NCI-H2107 treated with DMSO at 0.1 percent for 48 hours (cell line): ENCODE measurements around the gene KLF15.
A peak's percentile ranks its signal among the peaks of the same experiment; 100 is the strongest.

Experiments
- DNase-seq: peaks from one replicate; lab custom pipeline; 2025; ENCODE audit not compliant: unreplicated experiment; lab: John Stamatoyannopoulos, UW

The KLF15 gene

DNA sequence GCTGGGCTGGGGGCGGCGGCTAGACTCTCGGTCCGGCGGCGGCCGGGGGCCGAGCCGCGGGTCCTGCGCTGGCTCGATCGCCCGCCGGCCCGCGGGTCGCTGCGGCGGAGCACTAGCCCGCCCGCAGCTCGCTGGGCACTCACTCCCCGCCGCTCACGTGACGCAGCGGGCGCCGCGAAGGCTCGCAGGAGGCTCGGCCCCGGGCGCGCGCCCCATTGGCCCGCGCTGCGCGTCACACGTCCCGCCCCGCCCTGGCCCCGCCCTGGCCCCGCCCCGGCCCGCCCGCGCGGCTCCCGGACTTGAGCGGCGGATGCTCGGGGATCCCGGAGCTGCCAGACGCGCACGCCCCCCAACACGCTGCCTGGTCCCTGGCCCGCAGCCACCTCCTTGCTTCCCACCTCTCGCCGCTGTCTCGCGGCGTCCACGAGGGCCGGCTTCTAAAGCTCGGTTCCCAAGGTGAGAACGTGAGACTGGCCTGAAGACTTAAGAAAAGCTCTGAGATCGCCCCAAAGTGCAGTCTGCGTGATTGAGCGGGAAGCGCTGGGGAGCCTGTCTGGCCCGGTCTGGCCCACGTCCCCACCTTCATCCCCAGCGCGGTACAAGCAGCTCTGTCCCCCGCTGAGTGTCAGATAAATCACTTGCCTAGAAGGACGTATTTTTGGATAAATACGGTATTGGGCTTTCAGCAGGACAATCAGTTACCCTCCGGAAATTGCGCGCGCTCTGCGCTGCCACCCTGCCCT lies at the start of gene KLF15:
Gene KLF15 (minus strand): TSS at position 114 of the 743 bp plus-strand sequence. CDS start 4,486 bp downstream, outside the sequence.
- DNase-seq = peak; percentile 23

DNA sequence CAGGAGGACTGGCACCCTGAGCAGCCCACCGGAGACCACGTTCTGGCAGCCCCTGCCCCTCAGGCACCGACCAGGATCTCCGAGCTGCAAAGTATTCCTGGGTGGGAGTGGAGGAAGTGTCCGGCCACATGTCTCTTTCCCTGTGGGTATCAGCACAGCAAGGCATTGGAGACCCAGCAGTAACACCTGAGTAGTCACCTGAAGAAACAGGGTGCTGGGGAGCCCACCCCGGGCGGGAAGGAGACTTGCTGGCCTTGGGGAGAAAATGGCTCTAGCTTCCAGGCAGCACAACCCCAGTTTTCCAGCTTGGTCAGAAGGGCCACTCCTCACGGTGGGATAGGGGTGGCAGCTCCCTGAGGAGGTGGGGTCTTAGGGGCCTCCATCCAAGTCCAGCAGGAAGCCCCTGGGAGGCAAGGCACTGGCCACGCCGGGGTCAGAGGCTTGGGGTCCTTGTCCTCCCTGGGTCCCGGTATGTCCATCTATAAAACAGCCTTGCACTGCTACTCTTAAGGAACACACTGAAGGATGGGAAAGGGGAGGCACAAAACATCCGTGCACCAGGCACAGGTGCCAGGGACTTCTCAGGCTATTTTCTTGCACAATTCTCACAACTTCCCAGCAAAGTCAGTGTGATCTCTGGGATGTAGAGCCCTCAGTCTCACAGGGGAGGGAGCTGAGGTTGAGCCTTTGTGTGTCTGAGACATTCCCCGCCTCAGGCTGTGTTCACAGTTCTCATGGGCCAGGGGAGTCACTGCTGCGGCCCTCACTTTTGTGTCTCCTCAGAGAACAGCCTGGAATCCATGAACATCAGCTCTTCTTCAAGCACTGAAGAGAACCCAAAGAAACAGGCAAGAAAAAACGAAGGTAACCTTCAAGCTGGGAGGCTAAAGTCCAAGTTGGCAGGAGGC lies 49.4 kb upstream of the KLF15 start:
- DNase-seq = no peak

DNA sequence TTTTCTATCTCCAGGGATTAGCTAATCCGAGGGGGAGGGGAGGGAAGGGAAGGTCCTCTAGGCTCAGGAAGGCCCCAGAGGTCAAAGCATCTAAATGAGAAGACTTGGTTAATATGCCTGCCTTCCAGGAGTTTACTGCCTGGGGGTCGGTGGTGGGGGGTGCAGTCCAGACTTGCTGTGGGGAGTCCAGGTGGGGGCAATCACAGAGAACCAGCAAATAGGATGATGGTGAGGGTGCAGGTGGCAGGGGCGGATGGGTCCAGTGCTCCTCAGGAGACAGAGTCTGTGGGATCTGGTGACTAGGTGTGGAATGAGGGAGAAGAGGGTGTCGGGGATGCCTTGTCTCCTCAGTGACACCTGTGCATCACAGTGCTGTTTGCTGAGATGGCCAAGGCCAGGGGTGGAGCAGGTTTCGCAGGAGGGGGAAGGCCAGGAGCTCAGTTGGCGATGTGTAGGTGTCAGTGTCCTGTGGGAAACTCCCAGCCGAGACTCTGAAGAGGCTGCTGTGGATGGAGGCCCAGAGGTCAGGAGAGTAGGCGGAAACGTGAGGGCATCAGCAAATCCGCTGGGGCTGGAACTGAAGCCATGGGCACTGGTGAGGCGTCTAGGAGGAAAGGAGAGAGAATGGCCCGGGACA lies 45.6 kb upstream of the KLF15 start:
- no peak for DNase-seq

DNA sequence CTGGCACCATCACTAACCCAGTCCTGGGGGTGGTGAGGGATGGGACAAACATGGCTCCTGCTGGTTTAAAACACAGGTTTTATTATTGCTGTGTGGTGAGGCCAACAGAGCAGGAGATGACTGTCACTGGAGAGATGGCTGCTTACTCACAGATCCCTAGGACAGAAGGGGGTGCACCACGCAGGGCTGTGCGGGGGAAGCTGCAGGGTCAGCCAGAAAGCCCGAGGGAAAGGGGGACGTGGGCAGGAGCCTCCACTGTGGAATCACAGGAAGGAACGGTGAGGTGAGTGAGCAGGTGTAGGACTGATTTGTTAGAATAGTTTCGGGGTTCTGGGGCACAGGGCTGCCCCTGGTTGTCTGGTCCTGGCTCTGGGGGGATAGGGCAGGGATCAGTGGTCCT lies 45.0 kb upstream of the KLF15 start:
- no peak for DNase-seq

DNA sequence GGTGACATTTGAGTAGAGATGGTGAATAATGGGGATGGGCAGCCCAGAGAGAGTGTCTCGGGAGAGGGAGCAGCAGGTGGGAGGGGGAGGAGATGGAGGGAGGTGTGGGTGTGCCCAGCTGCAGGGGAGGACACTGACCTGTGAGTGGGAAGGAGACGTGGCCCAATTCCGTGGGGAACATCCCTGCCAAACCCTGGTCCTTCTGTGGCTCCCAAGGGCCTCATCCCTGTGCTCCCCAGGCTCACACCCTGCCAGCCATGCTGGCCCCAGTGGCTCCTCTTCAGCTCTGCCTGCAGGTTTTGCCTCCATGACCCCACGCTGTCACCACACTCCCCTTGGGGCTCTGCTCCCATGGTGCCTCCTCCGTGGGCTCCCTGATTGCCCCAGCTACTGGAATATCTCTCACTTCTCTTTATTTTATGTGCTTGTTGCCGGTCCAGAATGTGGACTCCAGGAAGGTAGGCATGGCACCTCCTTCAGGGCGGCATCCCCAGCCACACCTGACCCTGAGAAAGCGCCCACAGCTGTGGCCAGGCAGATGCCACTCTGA lies 44.5 kb upstream of the KLF15 start:
- DNase-seq = no peak

DNA sequence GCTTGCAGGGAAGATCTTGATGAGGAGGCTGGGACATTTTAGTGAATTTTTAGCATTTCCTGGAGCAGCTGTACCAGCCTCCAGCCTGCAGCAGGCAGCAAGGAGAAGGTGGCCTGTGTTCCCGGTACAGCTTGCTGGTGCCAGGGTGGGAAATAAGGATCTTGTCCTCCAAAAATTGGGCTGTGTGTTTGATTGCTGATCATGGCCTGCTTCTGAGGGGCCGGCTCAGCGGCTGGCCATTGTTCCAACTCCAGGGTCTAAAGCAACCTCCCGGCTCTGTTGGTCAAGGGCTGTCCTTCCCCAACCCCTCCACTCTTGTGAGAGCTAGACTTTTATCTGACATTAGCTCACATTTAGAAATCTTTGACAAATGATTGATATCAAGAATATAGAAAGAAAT lies 42.5 kb upstream of the KLF15 start:
- no peak for DNase-seq

DNA sequence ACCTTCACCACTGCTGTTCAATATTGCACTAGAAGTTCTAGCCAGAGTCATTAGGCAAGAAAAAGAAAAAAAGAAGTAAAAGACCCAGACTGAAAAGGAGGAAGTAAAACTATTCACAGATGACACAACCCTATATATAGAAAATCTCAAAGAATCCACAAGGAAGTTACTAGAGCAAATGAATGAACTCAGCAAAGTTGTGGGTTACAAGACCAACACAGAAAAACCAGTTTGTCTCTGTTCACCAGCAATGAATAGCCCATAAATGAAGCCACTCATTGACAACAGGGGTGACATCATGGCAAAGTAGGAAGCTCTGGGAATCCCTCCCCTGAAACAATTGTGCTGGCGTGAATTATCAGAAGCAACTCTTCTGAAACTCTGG lies 42.1 kb upstream of the KLF15 start:
- DNase-seq = no peak

DNA sequence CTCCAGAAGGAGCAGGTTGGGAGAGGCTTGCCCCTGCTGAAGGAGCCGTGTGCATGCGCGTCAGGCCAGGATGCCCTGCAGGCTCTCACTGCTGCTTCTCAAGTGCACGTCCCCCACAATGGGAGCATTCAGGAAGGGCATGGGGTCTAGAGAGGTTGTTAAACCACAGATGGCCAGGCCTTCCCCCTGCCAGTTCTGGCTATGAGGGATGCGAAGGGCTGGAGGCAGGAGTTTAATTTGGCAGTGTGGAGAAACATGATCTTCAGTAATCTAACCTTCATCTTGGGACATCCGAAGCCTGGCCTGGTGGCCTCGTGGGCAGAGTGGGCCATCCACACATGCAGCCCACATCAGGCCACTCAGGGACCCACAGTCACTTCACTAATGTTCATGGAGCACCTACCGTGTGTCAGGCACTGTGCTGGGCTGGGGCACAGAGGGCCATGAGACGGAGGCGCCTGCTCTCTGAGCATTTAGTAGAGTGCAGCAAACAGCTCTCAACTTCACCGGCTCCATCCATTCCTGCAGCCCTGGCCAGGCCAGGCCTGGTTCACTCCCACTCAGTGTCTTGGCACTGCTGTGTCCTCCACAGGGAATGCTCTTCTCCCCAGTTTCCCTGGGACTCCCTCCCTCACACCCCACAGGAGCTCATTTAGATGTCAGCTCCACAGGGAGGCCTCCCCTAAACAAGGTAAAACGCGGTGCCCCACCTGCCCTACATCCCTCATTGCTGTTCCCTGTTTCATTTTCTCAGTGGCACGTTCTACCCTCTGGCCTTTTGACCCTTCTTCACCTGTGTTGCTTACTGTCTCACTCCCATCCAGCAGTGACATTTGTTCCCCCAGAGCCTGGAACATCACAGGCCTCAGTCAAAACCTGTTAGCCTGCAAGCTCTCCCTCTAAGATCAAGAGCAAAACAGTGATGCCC lies 41.5 kb upstream of the KLF15 start:
- DNase-seq = no peak

DNA sequence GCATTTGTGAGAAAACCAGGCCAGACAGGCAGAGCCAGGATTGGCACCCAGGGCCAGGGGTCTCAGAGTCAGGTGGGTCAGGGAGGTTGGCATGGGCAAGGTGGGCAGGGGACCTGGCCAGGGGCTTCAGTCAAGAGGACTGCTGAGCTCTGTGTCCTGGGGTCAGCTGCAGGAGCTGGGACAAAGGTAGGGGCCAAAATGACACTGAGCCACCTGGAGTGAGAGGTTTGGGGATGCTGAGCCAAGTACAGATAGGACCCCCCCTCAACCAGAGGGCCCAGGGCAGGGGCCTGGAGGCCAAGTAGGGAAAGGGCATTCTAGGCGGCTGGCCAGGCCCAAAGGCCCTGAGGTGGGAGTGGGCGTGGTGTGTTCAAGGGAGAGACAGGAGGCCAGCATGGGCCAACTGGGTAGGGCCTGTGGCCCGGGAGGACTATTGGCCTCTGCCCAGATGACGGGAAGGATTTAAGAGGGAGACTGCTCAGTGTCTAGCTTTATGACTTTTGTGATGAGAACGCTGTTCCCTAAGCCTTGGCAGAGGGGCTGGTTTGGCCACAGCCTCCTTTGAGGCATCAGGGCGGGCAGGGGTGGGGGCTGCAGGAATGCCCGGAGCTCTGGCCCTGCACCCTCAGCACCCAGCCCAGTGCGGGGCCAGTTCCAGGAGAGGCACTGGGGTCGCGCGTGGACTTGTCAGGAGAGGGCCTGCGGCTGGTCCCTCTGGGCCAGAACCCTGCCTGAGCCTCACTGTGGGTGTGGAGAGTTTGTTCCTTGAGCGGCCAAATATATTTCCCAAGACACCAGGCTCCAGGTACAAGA lies 40.6 kb upstream of the KLF15 start:
- DNase-seq = no peak

DNA sequence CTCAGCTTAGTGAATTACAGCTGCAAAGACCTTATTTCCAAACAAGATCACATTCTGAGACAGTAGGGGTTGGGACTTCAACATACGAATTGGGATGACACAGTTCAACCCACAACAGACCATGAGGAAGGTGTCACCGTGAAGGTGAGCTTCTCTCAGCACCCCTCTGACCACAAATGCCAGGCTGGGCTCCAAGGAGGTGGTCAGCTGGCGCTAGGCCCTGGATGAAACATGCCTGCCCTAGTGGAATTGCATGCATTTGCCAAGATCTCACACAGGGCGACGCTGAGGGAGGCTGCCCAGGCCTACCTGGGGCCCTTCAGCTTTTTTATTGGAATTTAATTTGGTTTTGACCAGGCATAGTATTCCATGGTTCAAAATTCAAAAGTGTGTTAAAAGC lies 39.3 kb upstream of the KLF15 start:
- DNase-seq = no peak

DNA sequence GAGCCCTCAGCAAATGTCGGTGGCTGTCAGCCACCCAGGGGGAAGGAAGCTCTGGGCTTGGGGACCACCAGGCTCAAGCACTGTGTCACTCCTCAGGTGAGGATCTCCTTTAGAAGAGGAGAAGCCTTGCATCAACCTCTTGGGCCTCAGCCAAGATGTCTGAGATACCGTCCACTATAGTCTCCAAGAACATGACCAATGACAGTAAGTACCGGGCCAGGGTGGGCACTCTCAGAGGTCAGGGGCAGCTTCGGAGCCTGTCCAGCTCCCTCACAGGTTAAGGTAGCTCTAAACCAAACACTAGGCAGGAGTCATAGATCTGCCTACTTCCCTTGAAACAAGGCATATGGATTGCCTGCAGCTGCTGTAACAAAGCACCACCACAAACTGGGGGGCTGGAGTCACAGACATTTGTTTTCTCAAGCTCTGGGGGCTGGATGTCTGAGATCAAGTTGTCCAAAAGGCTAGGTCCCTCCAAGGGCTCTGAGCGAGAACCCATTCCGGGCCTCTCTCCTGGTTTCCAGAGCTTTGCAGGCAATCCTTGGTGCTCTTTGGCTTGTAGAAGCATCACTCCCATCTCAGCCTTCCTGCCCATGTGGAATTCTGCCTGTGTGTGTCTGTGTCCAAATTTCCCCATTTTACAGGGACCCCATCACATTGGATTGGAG lies 38.8 kb upstream of the KLF15 start:
- DNase-seq = no peak

DNA sequence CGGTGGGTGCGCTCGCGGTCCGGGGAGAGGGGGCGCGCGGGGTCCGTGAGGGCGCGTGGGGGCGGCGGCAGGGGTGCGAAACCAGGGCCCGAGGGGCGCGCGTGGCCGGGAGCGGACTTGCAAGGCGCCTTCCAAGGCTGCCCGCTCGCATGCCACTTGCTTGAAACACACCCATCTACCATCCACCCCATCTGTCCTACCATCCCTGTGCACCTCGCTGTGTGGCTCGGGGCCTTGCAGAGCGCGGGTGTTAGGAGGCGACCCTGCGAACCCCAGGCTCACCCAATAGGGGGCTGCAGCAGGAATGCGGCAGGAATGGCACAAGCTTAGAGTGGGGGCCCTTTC lies 37.7 kb upstream of the KLF15 start:
- no peak for DNase-seq

DNA sequence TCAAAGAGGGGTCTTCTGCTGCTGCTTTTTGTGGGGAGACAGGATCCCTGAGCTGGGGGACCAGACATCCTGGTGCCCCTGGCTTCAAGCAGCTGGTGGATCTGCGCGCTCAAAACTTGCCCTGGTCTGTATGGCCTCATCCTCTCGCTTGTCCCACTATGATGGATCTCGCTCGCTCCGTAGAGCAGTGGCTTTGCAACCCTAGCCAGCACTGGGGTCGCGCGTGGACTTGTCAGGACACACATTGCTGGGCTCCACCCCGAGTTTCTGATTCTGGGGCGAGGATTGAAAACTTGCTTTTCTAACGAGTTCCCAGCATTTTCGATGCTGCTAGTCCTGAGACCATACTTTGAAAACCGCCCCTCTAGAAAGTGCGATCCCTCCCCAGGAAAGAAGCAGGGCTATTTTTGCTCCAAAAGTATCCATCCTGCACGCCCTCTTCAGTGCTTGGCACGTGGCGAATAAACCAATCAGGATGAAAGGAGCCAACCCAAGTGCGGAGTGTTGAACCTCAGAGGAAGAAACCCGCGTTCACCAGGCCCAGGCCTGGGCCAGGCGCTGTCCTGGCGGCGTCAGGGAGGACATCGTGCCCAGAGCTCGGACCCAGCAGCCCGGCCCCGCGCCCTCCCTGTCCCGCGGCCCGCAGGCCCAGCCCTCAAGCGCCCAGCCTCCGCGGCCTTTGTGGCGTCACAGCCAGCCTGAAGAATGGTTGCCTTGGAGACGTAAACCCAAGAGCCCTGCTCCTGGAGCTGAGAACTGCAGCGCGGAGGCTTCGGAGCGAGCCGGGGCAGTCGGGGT lies 37.2 kb upstream of the KLF15 start, which contains the start of gene CFAP100:
Gene CFAP100 (plus strand): TSS at position 731 of the 798 bp plus-strand sequence. CDS start 1,092 bp downstream, outside the sequence.
- no peak for DNase-seq

DNA sequence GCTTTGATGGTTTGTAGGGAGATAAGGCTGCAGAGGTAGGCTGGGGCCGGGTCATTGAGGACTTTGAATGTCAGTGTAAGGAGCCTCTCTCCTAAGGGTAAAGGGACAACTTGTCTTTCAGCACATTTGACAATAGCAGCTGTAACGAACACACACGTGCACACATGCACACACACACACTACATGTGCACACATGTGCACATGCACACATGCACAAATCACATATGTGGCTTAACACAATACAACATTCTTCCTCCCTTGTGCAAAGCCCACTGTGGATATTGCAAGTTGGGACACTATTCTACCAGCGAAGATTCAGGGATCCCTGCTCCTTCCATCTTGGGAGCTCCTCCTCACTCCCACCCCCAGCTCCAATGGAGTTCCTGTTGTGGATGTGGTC lies 36.4 kb upstream of the KLF15 start:
- DNase-seq = no peak

DNA sequence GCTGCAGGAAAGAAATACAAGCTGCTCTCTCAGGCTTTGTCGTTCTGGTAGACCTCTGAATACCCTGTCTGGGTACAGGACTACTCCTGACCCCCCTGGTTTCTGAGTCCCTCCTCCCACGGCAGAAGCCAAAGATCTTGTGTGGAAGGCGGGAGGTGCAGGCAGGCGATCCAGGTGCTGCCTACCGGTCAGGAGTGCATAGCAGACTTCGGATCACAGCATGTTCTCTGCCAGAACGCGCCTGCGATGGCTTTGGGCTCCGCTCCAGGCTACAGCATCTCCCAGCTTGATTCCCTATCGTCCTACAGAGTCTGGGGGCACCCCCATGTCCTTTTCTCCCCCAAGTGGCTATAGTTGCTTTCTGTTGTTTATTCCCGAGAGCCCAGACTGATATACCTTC lies 35.0 kb upstream of the KLF15 start:
- DNase-seq = no peak

DNA sequence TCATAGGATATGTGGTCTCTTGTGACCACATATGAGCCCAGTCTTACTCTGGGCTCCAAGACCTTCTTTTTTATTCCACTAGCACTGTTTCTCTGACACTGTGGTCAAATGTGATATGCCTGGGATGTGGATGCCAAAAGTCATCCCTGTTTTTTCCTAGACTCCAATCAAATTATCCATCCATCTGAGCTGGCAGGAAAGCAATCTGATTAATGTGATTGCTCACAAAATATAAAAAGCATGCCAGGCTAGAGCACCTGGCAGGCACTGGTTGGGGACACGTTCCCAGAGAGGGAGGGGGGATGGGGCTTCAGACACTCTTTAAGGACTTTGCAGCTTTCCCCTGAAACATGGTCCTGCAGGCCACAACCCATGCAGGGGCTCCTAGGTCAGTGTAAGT lies 34.4 kb upstream of the KLF15 start:
- no peak for DNase-seq

DNA sequence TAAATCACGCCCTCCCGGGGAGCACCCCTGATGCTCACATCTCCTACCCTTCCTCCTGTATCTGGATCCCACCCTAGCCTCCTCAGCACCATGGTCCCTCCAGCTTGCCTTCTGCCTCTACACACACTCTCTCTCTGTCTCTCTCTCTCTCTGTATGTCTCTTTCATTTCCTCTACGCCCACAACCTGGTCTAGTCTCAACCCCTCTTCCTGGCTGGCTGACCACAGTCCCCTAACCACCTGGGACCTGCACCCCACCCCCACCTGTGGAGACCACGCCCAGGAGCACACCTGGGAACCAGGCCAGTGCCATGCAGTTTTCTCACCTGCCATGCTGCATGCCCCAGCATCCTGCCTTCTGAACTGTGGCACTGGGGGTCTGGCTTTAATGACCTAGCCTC lies 33.5 kb upstream of the KLF15 start:
- DNase-seq = no peak

DNA sequence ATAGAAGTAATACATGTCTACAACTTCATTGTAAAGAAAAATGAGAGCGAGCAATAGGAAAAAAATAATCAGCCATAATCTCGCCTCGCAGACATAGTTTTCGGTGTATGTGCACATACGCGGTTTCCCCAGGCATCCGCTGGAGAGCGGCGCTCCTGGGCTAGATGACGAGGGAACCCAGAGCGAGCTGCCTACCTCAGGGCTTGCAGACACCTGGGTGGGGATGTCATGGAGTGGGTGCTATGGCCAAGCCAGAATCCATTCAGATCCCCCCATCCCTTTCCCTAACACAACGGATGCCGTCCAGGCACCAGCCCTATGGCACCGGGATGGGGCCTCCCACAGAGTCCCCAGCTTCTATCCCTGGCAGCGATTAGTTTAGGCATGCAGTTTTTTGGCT lies 33.0 kb upstream of the KLF15 start:
- DNase-seq = no peak
